ENCODE results near the gene CDH4. TPM values are rescaled to one million over a fixed set of nuclear protein-coding genes. Genes with fewer than 3 reads are reported as not detected.

CDH4 gene
- total RNA-seq, 2 experiments from 2014 or later: 0.10 to 0.21 TPM

GRCh38 chr20:61948586-61949362, 696.7 kb downstream of the CDH4 start:
- intact Hi-C loops (cut with micrococcal nuclease): no loop called here
- CTCF ChIA-PET: no interaction called here

DNA sequence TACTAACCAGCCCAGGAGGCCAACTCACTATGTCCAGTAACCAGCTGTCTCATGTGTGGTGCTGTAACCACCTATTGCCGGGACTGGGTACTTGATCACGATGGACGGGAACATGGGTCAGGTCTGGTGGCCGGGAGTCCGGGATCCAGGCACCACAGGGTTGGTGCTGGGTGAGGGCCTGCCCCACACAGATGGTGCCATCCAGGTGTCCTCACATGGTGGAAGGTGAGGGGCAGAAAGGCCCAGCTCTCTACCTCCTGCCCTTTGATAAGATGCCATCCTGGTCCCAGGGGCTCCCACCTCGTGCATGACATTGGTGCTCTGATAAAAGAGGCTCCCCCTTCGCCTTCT, 697.3 kb downstream of the CDH4 start:
- Mint-ChIP-seq H3K27me3 (peaks cover 13% of the 10 kb centered on the region), H3K4me1 (ENCODE audit: low read depth) (no peaks in the 10 kb centered on the region), H3K4me3 (no peak overlapping the region), H3K9me3 (no peaks in the 10 kb centered on the region), H3K27ac (no peak overlapping the region), H3K36me3 (no peaks in the 10 kb centered on the region)
- intact Hi-C loops (cut with micrococcal nuclease): no loop called here
- CTCF ChIA-PET: no interaction called here
- POLR2A ChIA-PET: no interaction called here
- DNase-seq: no peak

More at GRCh38 chr20:61948586-61949362, 696.7 kb downstream of the CDH4 start:
- DNase-seq: no peak
- POLR2A ChIA-PET: interaction anchor here (0.6 kb wide), 1 partner anchor 21 kb away, joined by 3 read pairs; no protein-coding TSS in a partner anchor
- Mint-ChIP-seq H3K27ac (no peak overlapping the region), H3K36me3 (no peaks in the 10 kb centered on the region), H3K9me3 (no peaks in the 10 kb centered on the region), H3K27me3 (peaks cover 10% of the 10 kb centered on the region), H3K4me1 (ENCODE audit: low read depth) (no peaks in the 10 kb centered on the region), H3K4me3 (no peak overlapping the region)

DNA sequence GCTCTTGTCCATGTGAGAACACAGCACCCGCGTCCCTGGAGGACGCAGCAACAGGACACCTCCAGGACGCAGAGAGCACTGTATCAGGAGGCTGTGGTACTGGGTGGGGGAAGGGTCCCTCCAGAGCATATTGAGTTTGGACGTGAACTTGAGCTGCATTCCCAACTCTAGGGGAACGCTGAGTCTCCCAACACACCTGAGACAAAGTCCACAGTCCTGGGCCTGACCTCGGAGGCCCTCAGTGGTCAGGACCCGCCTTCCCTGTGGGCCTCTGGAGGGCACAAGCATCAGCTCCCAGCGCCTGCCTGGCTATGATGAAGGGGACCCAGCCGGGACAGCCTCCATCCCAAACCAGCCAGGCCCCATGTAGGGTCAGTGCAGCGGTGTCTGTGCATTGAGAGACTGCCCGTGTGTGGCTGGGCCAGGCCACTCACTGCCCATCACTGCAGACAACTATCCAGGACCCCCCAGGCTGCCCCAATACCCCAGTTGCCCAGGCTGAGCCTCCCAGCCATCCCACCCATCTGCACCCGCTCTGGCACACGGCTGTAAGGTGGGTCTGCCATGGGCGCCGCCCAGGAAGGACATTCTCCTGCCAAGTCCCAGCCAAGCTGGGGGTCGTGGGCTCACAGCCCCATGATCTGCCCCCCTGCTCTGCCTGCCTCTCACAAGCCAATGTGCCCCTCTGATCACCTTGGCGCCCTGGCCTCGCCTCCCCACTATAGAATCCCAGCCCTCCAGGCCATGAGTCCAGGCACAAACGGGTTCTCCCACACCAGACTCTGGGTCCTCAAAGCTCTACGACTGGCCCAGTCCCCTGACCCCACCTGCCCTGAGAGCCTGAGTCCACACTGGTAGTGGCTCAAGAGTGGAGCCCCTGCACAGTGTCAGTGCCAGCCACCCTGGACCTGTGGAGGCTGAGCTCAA, 697.9 kb downstream of the CDH4 start:
- peaks cover 19% of the 10 kb centered on the region for H3K27me3 Mint-ChIP-seq
- POLR2A ChIA-PET: no interaction called here
- no peaks in the 10 kb centered on the region for H3K4me1 Mint-ChIP-seq (ENCODE audit: low read depth)

DNA sequence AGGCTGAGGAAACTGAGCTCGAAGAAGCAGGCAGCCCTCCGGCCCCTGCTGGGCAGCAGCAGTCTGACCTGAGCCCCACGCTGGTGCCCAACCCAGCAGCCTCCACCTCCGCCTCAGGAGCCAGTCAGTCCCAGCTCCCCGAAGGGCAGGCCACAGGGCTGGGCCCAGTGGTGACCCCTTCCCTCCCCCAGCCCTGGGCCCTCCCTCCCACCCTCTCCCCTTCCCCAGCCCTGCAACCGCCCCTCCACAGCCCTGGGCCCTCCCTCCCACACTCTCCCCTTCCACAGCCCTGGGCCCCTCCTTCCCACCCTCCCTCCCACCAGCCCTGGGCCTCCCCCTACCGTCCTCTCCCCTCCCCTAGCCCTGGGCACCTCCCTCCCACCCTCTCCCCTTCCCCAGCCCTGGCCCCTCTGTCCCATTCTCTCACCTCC, 698.6 kb downstream of the CDH4 start:
- Mint-ChIP-seq H3K27ac (no peak overlapping the region), H3K9me3 (no peaks in the 10 kb centered on the region), H3K36me3 (no peaks in the 10 kb centered on the region), H3K27me3 (peaks cover 22% of the 10 kb centered on the region), H3K4me3 (no peak overlapping the region), H3K4me1 (ENCODE audit: low read depth) (no peaks in the 10 kb centered on the region)
- intact Hi-C loops (cut with micrococcal nuclease): no loop called here
- POLR2A ChIA-PET: no interaction called here
- CTCF ChIA-PET: no interaction called here
- peak; percentile 2 for DNase-seq

More for the DNA sequence above, 697.9 kb downstream of the CDH4 start:
- no peak for DNase-seq
- no peak overlapping the region for H3K4me3 Mint-ChIP-seq
- H3K36me3 Mint-ChIP-seq: no peaks in the 10 kb centered on the region
- intact Hi-C loops (cut with micrococcal nuclease): no loop called here
- CTCF ChIA-PET: no interaction called here
- no peaks in the 10 kb centered on the region for H3K9me3 Mint-ChIP-seq
- no peak overlapping the region for H3K27ac Mint-ChIP-seq

DNA sequence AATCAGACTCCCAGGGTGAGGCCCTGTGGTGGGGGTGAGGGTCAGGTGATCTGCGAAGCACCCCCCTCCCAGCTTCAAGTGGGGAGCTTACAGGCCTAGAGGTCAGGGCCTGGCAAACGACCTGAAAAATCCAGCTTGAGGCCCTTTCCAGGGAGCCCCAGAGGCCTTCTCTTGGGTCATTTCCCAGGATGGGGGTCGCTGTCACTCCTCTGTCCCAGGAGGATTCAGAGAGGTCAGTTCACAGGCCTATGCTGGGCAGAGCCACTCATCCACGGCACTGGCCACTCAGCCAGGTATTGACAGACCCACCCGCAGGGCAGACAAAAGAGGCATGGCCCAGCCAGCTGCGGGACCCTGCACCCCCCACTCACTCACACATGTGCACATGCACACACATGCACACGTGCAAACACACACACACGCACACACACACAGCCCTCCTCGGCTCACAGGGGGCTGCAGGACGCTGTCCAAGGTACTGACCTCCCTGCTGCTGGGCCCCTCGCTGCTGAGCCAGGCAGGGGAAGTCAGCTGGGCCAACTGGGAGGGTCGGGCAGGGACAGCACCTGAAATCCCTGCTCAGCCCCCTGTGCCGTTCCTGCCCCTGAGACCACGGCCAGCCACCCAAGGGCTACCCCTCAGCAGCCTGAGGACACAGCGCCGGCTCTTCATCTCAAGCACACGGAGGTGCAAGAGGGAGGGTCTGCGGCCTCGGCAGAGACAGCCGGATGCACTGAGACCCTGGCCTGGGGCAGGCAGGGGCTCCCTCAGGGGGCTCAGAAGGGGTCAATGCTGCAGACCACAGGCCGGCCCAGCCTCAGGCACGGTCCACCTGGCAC, 699.9 kb downstream of the CDH4 start:
- Mint-ChIP-seq H3K27me3 (peaks cover 25% of the 10 kb centered on the region), H3K4me3 (no peak overlapping the region), H3K36me3 (no peaks in the 10 kb centered on the region)

GRCh38 chr20:61953037-61954021, 701.3 kb downstream of the CDH4 start:
- H3K36me3 Mint-ChIP-seq: no peaks in the 10 kb centered on the region
- no peak overlapping the region for H3K27ac Mint-ChIP-seq
- ChIA-PET CTCF (no interaction called here), POLR2A (no interaction called here)
- H3K9me3 Mint-ChIP-seq: no peaks in the 10 kb centered on the region
- H3K4me1 Mint-ChIP-seq (ENCODE audit: low read depth): no peaks in the 10 kb centered on the region
- H3K4me3 Mint-ChIP-seq: no peak overlapping the region
- DNase-seq: peak; percentile 5
- intact Hi-C loops (cut with micrococcal nuclease): no loop called here
- H3K27me3 Mint-ChIP-seq: peaks cover 25% of the 10 kb centered on the region

More for the DNA sequence above, 699.9 kb downstream of the CDH4 start:
- POLR2A ChIA-PET: no interaction called here
- Mint-ChIP-seq H3K27ac (no peak overlapping the region), H3K9me3 (no peaks in the 10 kb centered on the region), H3K4me1 (ENCODE audit: low read depth) (no peaks in the 10 kb centered on the region)
- peak; percentile 16 for DNase-seq
- CTCF ChIA-PET: no interaction called here
- intact Hi-C loops (cut with micrococcal nuclease): no loop called here

DNA sequence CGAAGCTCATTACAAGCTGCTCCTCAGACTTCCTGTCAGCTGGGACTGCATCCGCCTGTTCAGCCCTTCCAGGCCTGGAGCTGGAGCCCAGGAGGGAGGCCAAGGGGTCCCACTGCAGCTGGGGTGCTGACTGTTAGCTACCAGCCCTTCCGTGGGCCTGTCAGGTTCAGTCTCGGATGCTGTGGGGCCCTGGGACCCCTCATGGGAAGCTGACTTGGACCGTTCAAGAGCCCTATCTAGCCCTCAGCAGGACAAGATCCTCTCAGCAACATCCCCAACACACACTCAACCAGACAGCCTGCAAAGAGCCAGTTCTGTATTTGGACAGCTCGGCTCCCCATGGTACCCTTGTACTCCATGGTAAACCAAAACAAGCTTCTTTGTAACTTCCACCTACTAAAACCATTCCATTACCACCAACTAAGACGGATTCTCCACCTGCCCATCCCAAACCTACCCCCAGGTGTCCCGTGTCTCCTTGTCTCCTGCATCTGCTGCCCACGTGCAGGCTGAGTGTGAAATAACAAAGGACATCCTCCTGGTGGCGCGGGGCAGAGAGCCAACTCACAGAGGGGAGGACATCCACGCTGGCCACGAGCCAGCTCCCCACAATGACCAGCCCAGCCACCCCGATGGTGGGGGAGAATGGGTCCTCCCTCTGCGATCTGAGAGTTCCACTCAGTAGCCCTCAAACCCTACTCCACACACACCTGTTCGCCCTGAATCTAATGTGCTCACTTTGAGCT, 702.4 kb downstream of the CDH4 start:
- H3K4me3 Mint-ChIP-seq: no peak overlapping the region
- POLR2A ChIA-PET: no interaction called here
- no peak overlapping the region for H3K27ac Mint-ChIP-seq
- peak; percentile 0 for DNase-seq
- intact Hi-C loops (cut with micrococcal nuclease): no loop called here
- H3K9me3 Mint-ChIP-seq: no peaks in the 10 kb centered on the region
- CTCF ChIA-PET: interaction anchor here (0.6 kb wide), 1 partner anchor 21 kb away, joined by 3 read pairs; no protein-coding TSS in a partner anchor
- no peaks in the 10 kb centered on the region for H3K4me1 Mint-ChIP-seq (ENCODE audit: low read depth)
- H3K36me3 Mint-ChIP-seq: no peaks in the 10 kb centered on the region
- peaks cover 25% of the 10 kb centered on the region for H3K27me3 Mint-ChIP-seq

DNA sequence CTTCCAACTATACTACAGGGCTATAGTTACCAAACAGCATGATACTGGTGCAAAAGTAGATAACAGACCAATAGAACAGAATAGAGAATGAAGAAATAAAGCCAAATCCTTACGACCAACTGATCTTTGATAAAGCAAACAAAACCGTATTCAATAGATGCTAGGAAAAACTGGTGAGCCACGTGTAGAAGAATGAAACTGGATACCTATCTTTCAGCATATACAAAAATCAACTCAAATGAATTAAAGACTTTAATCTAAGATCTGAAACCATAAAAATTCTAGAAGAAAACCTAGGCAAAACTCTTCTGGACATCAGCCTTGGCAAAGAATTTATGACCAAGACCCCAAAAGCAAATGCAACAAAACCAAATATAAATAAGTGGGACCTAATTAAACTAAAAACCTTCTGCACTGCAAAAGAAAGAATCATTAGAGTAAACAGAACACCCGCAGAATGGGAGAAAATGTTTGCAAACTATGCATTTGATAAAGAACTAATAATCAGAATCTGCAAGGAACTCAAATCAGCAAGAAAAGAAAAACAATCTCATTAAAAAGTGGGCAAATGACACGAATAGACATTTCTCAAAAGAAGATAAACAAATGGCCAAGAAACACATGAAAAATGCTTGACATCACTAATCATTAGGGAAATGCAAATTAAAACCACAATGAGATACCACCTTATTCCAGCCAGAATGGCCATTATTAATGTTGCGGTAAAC, 703.8 kb downstream of the CDH4 start:
- Mint-ChIP-seq H3K4me3 (no peak overlapping the region), H3K27ac (no peak overlapping the region), H3K27me3 (peaks cover 25% of the 10 kb centered on the region), H3K4me1 (ENCODE audit: low read depth) (no peaks in the 10 kb centered on the region), H3K36me3 (no peaks in the 10 kb centered on the region), H3K9me3 (no peaks in the 10 kb centered on the region)
- intact Hi-C loops (cut with micrococcal nuclease): no loop called here
- POLR2A ChIA-PET: no interaction called here
- CTCF ChIA-PET: no interaction called here
- DNase-seq: no peak

GRCh38 chr20:61956396-61957342, 704.6 kb downstream of the CDH4 start:
- no peaks in the 10 kb centered on the region for H3K4me1 Mint-ChIP-seq (ENCODE audit: low read depth)
- no peak for DNase-seq
- peaks cover 25% of the 10 kb centered on the region for H3K27me3 Mint-ChIP-seq
- intact Hi-C loops (cut with micrococcal nuclease): no loop called here
- no peaks in the 10 kb centered on the region for H3K9me3 Mint-ChIP-seq
- no peak overlapping the region for H3K27ac Mint-ChIP-seq
- H3K4me3 Mint-ChIP-seq: no peak overlapping the region
- POLR2A ChIA-PET: no interaction called here
- H3K36me3 Mint-ChIP-seq: no peaks in the 10 kb centered on the region
- CTCF ChIA-PET: no interaction called here
